ENCODE results near the gene ECEL1.

The ECEL1 gene

DNA sequence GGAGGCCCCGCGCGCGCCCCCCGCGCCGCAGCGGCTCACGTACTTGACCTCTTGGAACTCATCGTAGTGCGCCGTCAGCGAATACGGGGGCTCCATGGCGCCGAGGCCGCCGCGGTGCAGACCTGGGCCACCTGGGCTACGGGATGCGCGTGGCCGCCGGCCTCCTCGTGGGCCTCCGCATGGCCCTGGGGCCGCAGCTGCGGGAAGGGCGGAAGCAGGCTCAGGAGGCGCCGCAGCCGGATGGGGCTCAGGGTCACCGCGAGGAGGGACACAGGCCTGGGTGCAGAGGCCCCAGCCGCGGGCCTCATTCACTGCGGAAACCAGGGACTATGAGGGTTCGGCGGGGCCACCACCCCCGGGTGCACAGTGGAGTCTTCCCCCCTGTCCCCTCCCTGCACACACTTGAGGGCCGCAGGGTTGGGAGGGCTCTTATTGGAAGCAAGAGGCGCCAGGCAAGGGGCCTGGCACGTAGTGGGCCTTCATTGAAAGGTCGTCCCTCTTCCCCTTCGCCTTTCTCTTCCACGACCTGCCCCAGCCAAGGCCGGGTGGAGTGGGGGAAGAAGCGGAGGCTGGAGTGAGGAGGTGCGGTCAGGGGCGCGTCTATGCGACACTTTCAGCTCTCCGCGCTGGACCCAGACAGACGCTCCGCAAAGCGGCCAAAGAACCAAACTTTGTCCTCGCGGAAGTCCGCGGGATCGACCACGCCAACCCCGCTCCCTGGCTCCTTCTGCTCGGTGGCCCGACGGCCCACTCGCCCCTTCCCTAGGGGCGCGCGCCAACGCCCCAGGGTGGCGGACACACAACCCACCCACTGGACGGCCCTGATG lies 863 bp downstream of the ECEL1 start:
- H3K36me3 ChIP-seq, result no peaks in the 10 kb centered on the region
- TF ChIP-seq, protein P1, sequence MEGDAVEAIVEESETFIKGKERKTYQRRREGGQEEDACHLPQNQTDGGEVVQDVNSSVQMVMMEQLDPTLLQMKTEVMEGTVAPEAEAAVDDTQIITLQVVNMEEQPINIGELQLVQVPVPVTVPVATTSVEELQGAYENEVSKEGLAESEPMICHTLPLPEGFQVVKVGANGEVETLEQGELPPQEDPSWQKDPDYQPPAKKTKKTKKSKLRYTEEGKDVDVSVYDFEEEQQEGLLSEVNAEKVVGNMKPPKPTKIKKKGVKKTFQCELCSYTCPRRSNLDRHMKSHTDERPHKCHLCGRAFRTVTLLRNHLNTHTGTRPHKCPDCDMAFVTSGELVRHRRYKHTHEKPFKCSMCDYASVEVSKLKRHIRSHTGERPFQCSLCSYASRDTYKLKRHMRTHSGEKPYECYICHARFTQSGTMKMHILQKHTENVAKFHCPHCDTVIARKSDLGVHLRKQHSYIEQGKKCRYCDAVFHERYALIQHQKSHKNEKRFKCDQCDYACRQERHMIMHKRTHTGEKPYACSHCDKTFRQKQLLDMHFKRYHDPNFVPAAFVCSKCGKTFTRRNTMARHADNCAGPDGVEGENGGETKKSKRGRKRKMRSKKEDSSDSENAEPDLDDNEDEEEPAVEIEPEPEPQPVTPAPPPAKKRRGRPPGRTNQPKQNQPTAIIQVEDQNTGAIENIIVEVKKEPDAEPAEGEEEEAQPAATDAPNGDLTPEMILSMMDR (IDR thresholded peaks at IDR 0.05), result no peak
- no peak overlapping the region for H3K4me3 ChIP-seq (ENCODE audit: low read depth in 1 of 2, low read length in 1 of 2)
- H3K4me1 ChIP-seq (ENCODE audit: control insufficient read depth in 1 of 2, insufficient read depth in 1 of 2, low read depth in 1 of 2, low read length in 1 of 2), result peaks cover 0 to 4% of the 10 kb centered on the region in 2 experiments
- peaks cover 78% of the 10 kb centered on the region for H3K27me3 ChIP-seq
- H3K9me3 ChIP-seq, result no peaks in the 10 kb centered on the region
- no peak overlapping the region for H3K27ac ChIP-seq

DNA sequence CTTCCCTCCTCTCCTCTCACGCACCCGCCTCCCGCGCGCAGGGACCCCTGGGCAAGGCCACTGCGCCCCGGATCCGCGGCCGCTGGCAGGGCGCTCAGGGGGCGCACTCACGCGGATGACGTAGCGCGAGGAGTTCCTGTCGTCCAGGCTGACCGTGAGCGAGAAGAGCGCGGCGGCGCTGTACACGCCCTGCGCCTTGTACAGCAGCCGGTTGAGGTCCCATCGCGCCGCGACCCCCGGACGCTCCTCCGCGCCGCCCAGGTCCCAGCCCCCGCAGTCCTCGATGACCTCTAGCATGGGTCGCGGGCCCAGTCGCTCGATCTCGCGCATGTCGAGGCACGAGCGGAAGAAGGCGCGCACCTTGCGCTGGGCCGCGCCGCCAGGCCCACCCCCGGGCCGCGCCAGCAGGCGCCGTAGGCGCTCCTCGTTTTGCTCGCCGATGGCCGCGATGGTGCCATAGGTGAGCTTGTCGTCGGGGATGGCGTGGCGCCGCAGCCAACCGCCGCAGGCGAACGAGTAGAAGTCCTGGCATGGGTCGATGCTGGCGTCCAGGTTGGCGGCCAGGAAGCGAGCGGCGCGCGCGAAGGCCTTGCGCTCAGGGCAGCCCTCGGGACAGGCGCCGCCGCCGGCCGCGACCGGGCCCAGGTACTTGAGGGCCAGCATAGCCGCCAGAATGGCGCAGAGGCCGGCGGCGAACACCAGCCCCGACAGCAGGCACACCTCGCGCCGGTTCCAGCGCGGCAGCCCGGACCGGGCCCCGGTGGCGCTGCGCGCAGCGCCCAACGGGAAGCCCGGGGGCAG lies 1.7 kb downstream of the ECEL1 start:
- Histone ChIP-seq H3K27ac (no peak overlapping the region), H3K9me3 (no peaks in the 10 kb centered on the region), H3K36me3 (no peaks in the 10 kb centered on the region), H3K4me3 (ENCODE audit: low read depth in 1 of 2, low read length in 1 of 2) (no peak overlapping the region), H3K27me3 (peaks cover 78% of the 10 kb centered on the region), H3K4me1 (ENCODE audit: control insufficient read depth in 1 of 2, insufficient read depth in 1 of 2, low read depth in 1 of 2, low read length in 1 of 2) (peaks cover 0 to 4% of the 10 kb centered on the region in 2 experiments)
- TF ChIP-seq, protein P1 (IDR thresholded peaks at IDR 0.05), result no peak

DNA sequence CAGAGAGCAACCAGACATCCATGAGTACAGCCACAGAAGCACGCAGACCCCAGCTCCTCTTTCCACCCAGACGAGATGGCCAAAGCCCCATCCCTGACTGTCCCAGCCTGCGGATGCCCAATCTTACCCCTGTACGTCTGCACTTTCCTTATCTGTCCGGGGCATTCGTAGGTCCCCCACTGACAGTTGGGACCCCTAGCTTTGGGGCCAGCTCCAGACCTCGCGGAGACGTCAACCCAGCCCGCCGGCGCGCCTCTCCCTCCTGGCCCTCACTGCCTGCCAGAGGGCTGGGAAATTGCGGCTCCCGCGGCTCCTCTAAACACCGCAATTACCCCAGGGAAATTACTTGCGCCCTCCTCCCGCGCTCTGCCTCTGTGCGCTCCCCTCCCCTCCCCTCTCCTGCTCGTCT lies 2.3 kb downstream of the ECEL1 start:
- TF ChIP-seq, protein P1 (IDR thresholded peaks at IDR 0.05), result no peak
- no peak overlapping the region for H3K27ac ChIP-seq
- peaks cover 77% of the 10 kb centered on the region for H3K27me3 ChIP-seq
- H3K36me3 ChIP-seq, result no peaks in the 10 kb centered on the region
- no peak overlapping the region for H3K4me3 ChIP-seq (ENCODE audit: low read depth in 1 of 2, low read length in 1 of 2)
- no peaks in the 10 kb centered on the region for H3K9me3 ChIP-seq
- H3K4me1 ChIP-seq (ENCODE audit: control insufficient read depth in 1 of 2, insufficient read depth in 1 of 2, low read depth in 1 of 2, low read length in 1 of 2), result peaks cover 0 to 4% of the 10 kb centered on the region in 2 experiments

DNA sequence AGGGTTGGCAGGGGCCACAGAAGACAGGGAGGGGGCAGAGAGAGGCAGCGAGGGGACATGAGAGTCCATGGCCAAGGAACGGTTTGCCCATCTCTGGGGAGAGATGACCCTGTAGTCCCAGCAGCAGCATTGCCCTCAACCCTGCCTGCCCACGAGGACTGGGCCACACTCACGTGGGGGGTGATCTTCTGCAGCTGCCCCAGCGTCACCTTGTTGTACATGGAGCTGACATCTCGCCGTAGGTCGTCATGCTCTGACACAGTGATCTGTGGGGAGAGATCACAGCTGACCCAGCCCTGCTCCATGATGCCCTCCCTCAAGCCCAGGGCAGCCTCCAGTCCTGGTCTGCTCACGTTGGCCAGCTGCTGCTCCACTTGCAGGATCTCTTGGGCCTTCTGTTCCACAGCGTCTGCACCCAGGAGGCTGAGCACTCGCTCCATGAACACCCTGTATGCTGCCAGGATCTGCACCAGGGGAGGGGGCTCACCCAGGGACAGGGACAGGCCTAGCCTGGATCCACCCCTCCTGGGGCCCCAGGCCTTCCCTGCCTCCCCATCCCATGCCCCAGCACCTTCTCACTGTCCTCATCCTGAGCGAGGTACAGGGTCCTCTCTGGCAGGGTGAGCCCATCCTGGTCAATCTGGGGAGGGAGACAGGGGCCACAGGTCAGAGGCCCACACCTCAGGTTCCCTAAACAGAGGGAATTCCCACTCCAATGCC lies 2.8 kb downstream of the ECEL1 start:
- Histone ChIP-seq H3K36me3 (no peaks in the 10 kb centered on the region), H3K4me3 (ENCODE audit: low read depth in 1 of 2, low read length in 1 of 2) (no peak overlapping the region), H3K27me3 (peaks cover 71% of the 10 kb centered on the region), H3K4me1 (ENCODE audit: control insufficient read depth in 1 of 2, insufficient read depth in 1 of 2, low read depth in 1 of 2, low read length in 1 of 2) (peaks cover 0 to 4% of the 10 kb centered on the region in 2 experiments), H3K9me3 (no peaks in the 10 kb centered on the region), H3K27ac (no peak overlapping the region)
- TF ChIP-seq, protein P1 (IDR thresholded peaks at IDR 0.05), result no peak

DNA sequence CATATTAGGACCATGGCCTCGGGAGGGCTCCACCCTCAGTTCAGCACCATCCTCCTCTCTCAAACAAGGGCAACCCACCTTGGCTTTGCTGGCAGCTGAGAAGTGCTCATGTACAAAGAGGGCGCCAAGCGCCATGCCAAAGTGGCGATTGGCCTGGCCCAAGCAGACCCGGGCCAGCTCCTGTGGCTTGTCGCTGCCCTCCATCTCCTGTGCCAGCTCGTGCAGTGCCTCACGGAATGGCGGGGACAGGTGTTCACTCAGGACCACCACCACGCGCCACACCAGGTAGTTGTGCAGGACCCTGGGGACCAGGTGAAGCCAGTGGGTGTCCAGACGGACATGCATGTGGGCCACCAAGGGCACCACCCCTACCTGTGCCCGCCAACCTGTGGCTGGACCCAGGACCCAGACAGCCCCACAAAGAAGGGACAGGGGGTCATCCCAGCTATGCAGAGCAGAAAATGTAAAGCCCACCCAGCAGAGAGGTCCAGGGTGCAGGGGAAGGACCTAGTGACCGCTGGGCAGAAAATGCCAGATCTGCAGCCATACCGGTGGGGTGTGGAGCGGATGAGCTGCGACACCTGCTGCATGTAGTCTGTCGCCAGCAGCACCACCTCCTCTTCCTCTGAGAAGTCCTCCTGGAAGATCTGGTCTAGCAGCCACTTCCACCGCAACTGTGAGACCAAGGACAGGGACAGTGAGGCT lies 3.6 kb downstream of the ECEL1 start:
- Histone ChIP-seq H3K27me3 (peaks cover 64% of the 10 kb centered on the region), H3K36me3 (no peaks in the 10 kb centered on the region), H3K27ac (no peak overlapping the region), H3K9me3 (no peaks in the 10 kb centered on the region), H3K4me3 (ENCODE audit: low read depth in 1 of 2, low read length in 1 of 2) (no peak overlapping the region), H3K4me1 (ENCODE audit: control insufficient read depth in 1 of 2, insufficient read depth in 1 of 2, low read depth in 1 of 2, low read length in 1 of 2) (peaks cover 0 to 4% of the 10 kb centered on the region in 2 experiments)
- TF ChIP-seq, protein P1 (IDR thresholded peaks at IDR 0.05), result no peak

Measured in neutrophil (primary cell).